ENCODE results near the gene GALNT13.

Gene GALNT13

GRCh38 chr2:154229966-154230365 is 358.2 kb downstream of the GALNT13 start:
- no peak for DNase-seq

GRCh38 chr2:154231021-154231420 is 359.3 kb downstream of the GALNT13 start:
- no peak for DNase-seq

- no peak for DNase-seq
These were observed 361.5 kb downstream of the GALNT13 start for GRCh38 chr2:154233231-154233630.

- no peak for DNase-seq
These were observed 366.5 kb downstream of the GALNT13 start for GRCh38 chr2:154238252-154238651.

- DNase-seq, result no peak
These were observed 368.6 kb downstream of the GALNT13 start for GRCh38 chr2:154240316-154240715.

GRCh38 chr2:154240921-154241379 is 369.2 kb downstream of the GALNT13 start:
- no peak for DNase-seq

- DNase-seq, result no peak
These were observed 371.0 kb downstream of the GALNT13 start for GRCh38 chr2:154242687-154243086.

- no peak for DNase-seq
These were observed 372.0 kb downstream of the GALNT13 start for GRCh38 chr2:154243685-154244084.

- no peak for DNase-seq
These were observed 373.2 kb downstream of the GALNT13 start for GRCh38 chr2:154244932-154245331.

GRCh38 chr2:154247503-154247902 is 375.8 kb downstream of the GALNT13 start:
- no peak for DNase-seq

GRCh38 chr2:154256136-154256535 is 384.4 kb downstream of the GALNT13 start:
- DNase-seq, result no peak

GRCh38 chr2:154259030-154259429 is 387.3 kb downstream of the GALNT13 start:
- no peak for DNase-seq

GRCh38 chr2:154261473-154262027 is 389.8 kb downstream of the GALNT13 start:
- DNase-seq, result no peak

GRCh38 chr2:154263206-154263605 is 391.5 kb downstream of the GALNT13 start:
- DNase-seq, result no peak

GRCh38 chr2:154264024-154264423 is 392.3 kb downstream of the GALNT13 start:
- no peak for DNase-seq

GRCh38 chr2:154267983-154268382 is 396.3 kb downstream of the GALNT13 start:
- no peak for DNase-seq

- DNase-seq, result no peak
These were observed 408.8 kb downstream of the GALNT13 start for GRCh38 chr2:154280543-154280942.

- DNase-seq, result no peak
These were observed 418.1 kb downstream of the GALNT13 start for GRCh38 chr2:154289870-154290269.

- DNase-seq, result no peak
These were observed 419.8 kb downstream of the GALNT13 start for GRCh38 chr2:154291511-154291910.

- no peak for DNase-seq
These were observed 420.2 kb downstream of the GALNT13 start for GRCh38 chr2:154291927-154292326.

- DNase-seq, result no peak
These were observed 422.1 kb downstream of the GALNT13 start for GRCh38 chr2:154293864-154294263.

- DNase-seq, result no peak
These were observed 434.7 kb downstream of the GALNT13 start for GRCh38 chr2:154306266-154306970.

- no peak for DNase-seq
These were observed 435.3 kb downstream of the GALNT13 start for GRCh38 chr2:154307007-154307406.

- no peak for DNase-seq
These were observed 452.9 kb downstream of the GALNT13 start for GRCh38 chr2:154324601-154325000.

- no peak for DNase-seq
These were observed 457.8 kb downstream of the GALNT13 start for GRCh38 chr2:154329510-154329909.

Data from stimulated activated naive CD4-positive, alpha-beta T cell treated with Interleukin-2 at 50 U/mL for 16 hours (primary cell).